HL-60/S4 treated with retinoic acid at 250 ng/mL for 4 days and 3 days (cell line): Measurements from ENCODE around the gene CD300LD.
"Not testable (repeated sequence)": the region's sequence is repeated elsewhere in the genome, so short reads cannot be mapped to it uniquely, and the experiment has no call there.

Source experiments
- in situ Hi-C: fragments of 300-500 bp; cut with MboI; formaldehyde crosslinking; loops from 2 replicates; pipeline ENCODE4 v1.7.0; 2022; ENCODE audit warnings: low sequenced_read_pairs

CD300LD gene

DNA sequence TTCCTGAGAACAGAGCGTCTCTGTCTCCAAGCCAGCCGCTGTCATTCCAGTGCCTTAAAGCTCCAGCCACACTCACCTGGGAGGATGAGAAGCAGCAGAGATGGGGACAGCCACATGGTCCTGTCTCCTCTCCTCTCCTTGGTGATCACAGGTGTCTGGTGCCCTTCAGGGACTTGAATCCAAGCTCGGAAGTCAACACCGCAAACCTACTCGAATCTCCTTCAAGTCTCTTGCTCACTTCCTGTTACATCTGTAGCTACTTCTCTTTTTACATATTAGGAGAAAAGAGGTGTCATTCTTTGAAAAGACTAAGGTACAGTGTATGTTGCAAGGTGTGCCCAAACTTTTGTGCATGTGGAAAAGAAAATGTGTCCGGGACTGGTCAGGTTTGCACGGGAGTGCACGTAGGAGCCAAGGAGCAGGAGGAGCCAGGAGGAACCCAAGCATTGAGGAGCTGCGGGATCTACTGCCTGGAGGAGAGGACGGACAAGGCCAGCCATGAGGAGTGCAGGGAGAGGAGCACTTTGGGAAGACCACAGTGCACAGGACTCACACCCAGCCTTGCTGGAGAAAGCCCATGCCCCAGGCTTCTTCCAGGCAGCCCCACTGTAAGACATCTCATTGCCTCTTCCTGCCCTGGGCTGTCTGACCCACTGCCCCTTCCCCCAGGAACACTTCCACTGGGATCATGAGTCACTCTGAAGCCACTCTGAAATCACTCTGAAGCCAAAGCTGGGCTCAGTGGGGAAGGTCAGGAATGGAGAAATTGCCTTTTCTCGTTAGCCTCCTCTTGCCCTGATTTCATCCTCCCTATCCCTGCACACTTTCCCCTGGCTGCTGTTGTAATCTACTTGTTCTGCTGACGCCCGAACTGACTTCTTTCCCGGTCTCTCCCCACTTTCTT is at the start of gene CD300LD:
Gene CD300LD, minus strand, starts transcription at position 197 of the 904 bp plus-strand sequence. Its CDS starts 81 bp downstream, at position 116.
- in situ Hi-C loops: no loop called here

- in situ Hi-C loops: no loop called here
Measured at GRCh38 chr17:74641224-74641957, 49.3 kb upstream of the CD300LD start.

GRCh38 chr17:74639704-74640151 is 47.6 kb upstream of the CD300LD start:
- in situ Hi-C loops: no loop called here

GRCh38 chr17:74637926-74638325 is 45.8 kb upstream of the CD300LD start:
- in situ Hi-C loops: no loop called here

DNA sequence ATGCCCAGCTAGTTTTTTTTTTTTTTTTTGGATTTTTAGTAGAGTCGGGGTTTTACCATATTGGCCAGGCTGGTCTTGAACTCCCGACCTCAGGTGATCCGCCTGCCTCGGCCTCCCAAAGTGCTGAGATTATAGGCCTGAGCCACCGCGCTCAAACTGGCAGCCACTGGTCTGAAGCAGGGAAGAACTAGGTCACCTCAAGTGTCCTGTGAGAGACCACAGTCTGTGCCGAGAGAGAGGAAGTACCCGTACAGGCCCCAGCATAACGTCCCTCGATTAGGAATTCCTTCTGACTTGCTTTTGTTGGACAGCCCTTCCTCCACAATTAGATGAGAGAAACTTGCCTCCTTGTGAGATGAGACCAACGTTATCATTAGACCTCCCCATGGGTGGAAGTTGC is 45.2 kb upstream of the CD300LD start:
- in situ Hi-C loops: no loop called here

DNA sequence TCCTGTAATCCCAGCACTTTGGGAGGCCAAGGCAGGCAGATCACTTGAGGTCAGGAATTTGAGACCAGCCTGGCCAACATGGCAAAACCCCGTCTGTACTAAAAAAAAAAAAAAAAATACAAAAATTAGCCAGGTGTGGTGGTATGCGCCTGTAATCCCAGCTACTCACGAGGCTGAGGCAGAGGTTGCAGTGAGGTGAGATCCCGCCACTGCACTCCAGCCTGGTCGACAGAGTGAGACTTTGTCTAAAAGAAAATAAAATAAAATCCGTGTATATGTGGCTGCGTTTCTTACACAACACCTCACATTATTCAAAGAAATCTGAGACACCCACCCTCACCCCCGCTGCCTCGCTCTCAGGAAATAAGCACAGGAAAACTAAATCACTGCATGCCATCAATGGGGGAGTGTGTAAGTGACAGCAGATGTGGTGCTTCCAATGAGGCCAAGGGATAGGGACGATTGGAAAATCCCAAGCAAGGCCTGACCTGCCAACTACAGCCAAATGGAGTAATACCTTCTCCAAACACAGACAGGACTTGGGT is 44.5 kb upstream of the CD300LD start:
- in situ Hi-C loops: not testable (repeated sequence)

- in situ Hi-C loops: no loop called here
Measured at GRCh38 chr17:74635418-74635817, 43.3 kb upstream of the CD300LD start.

DNA sequence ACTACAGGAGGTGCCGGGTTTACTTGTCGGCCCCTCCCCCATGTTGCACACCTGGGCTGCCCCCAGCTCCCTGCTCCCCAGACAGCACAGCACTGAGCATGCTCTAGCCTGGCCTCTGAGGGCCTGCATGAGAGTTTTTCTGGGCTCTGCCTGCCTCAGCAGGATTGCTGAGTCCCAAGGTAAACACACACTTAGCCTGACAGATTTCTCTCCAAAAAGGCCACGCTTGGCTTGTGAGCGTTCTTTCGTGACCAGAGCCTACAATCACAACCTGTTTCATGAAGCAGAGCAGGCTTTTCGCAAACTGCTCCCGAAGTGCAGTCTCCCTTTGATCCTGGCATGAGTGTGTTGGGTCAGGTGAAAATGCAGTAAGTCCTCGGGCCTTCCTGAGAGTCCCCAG is 41.2 kb upstream of the CD300LD start:
- in situ Hi-C loops: no loop called here

DNA sequence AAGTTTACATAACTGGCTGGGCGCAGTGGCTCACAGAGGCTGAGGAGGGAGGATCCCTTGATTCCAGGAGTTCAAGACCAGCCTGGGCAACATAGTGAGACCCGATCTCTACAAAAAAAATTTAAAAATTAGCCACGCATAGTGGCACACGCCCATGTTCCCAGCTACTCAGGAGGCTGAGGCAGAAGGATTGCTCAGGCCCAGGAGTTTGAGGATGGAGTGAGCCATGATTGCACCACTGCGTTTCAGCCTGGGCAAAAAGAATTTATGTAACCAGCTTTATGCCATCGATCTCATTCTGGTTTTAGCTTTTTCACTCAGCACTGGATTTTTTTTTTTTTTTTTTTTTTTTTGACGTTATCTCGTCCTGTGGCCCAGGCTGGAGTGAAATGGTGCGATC is 40.5 kb upstream of the CD300LD start:
- in situ Hi-C loops: no loop called here

DNA sequence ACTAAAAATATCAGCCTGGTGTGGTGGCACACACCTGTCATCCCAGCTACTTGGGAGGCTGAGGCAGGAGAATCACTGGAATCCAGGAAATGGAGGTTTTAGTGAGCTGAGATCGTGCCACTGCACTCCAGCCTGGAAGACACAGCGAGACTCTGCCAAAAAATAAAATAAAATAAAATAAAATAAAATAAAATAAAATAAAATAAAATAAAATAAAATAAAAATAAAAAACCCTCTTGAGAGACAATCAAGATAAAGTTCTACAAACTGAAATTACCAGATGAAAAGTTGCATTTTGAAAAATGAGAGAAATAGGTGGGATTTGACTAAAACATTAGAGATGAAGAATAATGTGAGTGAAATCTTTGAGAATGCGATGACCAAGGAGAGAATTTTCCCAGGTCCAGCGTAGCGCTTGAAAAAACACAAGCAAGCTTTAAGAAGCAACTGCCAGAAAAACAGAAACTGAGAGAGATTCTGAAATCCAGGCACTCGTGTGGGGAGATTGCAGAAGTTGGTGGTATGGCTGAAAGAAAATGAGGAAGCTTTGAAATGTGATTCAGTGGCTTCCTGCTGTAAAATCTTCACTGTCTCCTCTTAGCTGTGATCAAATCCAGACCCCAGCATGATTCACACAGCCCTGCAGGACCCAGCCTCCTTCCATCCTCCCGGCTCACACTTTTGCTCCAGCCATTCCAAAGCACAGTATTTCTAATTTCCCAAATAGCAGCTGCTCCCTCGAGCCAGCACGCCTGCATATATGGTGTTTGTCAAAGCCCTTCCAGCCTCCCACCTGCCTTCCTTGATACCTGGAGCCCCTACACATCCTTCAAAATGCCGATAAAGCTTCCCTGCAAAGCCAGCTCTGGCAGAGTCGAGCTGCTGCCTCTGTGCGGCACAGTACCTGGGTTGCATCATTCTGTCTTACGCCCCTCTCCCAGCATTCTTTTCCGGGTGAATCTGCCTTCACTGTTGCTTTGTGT is 39.7 kb upstream of the CD300LD start:
- in situ Hi-C loops: no loop called here

DNA sequence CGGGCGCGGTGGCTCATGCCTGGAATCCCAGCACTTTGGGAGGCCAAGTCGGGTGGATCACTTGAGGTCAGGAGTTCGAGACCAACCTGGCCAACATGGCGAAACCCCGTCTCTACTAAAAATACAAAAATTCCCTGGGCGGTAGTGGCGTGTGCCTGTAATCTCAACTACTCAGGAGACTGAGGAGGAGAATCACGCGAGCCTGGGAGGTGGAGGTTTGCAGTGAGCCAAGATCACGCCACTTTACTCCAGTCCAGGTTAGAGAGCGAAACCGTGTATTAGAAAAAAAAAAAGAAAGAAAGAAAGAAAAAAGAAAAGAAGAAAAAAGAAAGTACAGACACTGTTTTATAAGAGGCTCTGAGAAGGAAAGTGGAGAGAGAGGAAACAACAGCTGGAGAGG is 38.2 kb upstream of the CD300LD start:
- in situ Hi-C loops: not testable (repeated sequence)

- in situ Hi-C loops: no loop called here
Measured at GRCh38 chr17:74625661-74626060, 33.6 kb upstream of the CD300LD start.

GRCh38 chr17:74624131-74624530 is 32.0 kb upstream of the CD300LD start:
- in situ Hi-C loops: no loop called here

DNA sequence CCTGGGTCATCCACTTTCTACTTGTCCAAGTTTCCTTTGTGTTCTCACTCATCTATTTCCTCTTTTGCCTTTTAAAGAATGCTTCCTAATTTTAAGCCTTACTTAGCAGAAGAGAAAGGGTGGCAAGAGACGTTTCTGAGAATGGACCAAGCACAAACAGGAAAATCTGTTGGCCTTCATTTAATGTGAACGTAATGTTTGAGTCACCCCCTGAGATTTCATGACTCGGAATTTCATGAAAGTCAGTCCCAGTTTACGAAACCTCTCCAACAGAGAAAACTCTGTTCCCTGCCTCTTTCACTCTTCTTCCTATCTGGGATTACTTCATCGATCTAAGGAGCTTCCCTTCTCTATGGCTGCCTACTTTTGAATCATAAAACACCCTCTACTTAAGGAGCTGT is 31.6 kb upstream of the CD300LD start, which contains the start of gene CD300E:
Gene CD300E, minus strand, starts transcription at position 46 of the 401 bp plus-strand sequence. CDS start 117 bp downstream, outside the sequence.
- in situ Hi-C loops: no loop called here

- in situ Hi-C loops: no loop called here
Measured at GRCh38 chr17:74619077-74619673, 27.1 kb upstream of the CD300LD start.

GRCh38 chr17:74618451-74618850 is 26.4 kb upstream of the CD300LD start:
- in situ Hi-C loops: no loop called here

- in situ Hi-C loops: no loop called here
Measured at GRCh38 chr17:74616696-74617095, 24.6 kb upstream of the CD300LD start.

DNA sequence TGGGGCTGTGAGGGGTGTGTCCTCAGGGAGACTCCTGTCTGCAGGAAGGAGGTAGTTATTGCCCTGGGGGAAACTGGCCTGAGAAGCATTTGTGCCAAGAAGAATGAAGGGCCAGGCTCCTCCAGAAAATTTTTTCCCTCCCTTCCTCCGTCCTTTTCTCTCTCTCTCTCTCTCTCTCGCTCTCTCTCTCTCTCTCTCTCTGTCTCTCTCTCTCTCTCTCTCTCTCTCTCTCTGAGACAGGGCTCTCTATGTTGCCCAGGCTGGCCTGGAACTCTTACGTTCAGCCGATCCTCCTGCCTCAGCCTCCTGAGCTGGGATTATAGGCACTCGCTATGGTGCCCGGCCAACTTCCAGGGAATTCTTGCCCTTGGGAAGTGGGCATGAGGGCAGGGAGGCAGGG is 20.0 kb upstream of the CD300LD start:
- in situ Hi-C loops: no loop called here

GRCh38 chr17:74610108-74610507 is 18.0 kb upstream of the CD300LD start:
- in situ Hi-C loops: no loop called here

GRCh38 chr17:74608511-74608910 is 16.4 kb upstream of the CD300LD start:
- in situ Hi-C loops: no loop called here
